Measurements from ENCODE around the gene TFB2M.

- no peak for TF ChIP-seq POLR2A (IDR thresholded peaks at IDR 0.05; ENCODE audit: low read length)
- no peak for TF ChIP-seq GATA1 (IDR thresholded peaks at IDR 0.05; ENCODE audit: low read depth, low read length)
Observed at GRCh38 chr1:246580497-246581370, 14.7 kb upstream of the TFB2M start.
